Left renal cortex interstitium (tissue), 4 donors: ENCODE data around the gene EFCAB9. TPM values are rescaled to one million over a fixed set of nuclear protein-coding genes. Genes with fewer than 3 reads are reported as not detected.

ENCODE experiments used
- DNase-seq, 4 donors: peaks; one replicate each; pipeline ENCODE4 v3.0.0-alpha.2; 2013; ENCODE audit warnings: low read depth in 4 of 4, low spot score in 2 of 4, missing footprints in 1 of 4
- polyA plus RNA-seq, 4 donors: library from polyadenylated mRNA; unstranded; fragments of 120-200 nt; gene quantifications; one replicate each; pipeline ENCODE4 v1.2.1, GENCODE V29; 2013; ENCODE audit not compliant: insufficient read length in 4 of 4

The EFCAB9 gene
- polyA plus RNA-seq, 4 donors: not detected

DNA sequence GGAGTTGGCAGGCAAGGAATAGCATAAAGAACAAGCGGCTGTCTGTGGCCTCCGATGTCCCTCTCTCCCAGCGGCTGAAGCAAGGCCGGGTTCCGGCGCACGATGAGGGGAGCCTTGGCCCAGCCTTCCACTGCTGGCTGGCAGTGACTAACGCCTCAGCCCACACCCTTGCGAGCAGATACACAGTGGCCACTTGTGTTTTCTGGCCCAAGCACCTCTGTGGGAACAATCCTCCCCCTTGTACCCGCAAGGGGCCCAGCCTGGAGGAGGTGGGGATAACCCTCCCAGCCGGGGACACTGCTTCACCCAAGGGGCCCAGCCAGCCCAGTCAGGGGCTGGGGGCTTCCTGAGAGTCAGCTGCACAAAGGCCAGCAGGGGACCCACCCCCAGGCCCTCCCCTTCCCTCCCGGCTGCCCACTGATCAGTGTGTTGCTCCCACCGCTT lies 29.2 kb upstream of the EFCAB9 start:
- DNase-seq: no peak

DNA sequence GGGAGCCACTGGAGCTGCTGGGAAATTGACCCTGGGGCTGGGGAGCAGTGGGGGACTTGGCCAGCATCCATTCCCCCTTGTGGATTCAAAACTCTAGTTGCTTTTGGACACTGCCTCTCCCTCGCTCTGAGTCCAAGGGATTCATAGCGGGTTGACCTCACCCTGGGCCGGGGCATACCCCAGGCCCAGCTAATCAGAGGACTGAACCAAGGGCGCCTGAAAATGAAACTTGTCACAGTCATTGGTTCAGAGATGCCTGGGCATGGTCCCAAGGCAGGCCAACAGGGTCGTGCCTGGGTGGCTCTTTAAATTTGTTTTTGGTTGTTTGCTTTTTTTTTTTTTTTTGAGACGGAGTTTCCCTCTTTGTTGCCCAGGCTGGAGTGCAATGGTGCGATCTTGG lies 28.5 kb upstream of the EFCAB9 start:
- no peak for DNase-seq

DNA sequence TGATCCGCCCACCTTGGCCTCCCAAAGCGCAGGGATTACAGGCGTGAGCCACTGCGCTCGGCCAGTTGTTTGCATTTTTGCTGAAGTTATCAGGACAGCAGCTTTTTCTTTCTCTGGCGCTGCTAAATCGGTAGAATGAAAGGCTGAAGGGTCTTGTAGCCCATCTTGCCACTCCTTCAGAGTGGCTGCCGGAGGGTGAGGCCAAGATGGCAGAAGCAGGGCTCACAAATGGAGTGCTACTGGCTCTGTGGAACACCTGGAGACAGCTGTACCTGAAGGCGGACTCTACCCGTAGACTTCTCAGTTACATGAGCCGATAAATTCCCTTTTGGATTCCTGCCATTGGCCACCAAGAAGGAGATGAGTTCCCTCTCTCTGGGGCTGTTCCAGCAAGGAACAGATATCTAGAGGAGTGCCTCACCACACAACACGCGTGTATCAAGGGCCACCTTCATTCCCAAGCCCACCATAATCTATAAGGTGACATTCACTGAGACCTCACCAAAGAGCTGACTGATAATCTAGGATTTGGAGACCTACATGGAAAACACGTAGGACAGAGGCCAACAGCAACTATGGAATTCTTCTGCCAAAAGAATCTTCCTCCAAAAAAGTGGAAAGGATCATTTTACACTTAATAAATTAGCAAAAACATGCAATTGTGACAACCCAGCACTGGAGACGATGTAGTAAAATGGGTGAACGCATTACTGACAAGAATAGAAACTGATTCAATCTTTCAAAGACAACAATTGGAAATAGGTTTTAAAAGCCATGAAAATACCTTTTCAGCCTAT lies 27.7 kb upstream of the EFCAB9 start:
- DNase-seq: no peak

DNA sequence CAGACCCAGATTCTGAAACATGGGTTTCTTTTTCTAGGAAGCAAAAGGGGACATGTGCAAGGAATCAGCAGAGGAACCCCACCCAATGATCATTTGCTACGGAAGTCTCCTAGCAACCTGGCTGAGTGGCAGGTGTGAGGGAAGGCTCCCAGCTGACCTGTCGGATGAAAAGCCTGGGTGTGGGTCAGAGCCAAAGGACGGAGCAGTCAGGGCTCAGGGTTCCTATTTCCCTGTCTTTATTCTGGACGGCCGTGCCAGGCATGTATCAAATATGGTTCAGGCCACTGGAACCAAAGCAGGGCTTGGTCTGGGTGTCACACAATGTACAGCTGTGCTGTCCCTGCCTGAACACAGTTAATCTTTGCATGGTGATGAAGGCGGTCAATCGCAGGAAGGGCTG lies 26.1 kb upstream of the EFCAB9 start:
- no peak for DNase-seq

DNA sequence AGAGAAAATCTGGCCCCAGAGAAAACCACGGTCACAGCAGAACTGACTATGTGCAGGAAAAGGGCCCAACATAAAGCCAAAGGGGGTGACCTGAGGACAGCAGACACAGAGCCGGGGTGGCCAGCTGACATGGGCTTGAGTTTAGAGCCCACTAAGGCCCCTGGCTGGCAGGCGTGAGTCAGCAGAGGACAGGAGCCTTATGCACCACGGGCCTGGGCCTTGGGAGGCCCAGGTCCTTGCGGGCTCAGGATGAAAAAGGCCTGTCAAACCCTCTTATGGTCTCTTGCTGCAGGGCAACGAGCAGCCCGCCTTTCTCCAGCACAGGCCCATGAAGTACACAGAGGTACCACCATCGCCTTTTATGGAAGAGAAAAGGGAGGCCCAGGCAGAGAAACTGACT lies 25.7 kb upstream of the EFCAB9 start:
- DNase-seq: no peak

DNA sequence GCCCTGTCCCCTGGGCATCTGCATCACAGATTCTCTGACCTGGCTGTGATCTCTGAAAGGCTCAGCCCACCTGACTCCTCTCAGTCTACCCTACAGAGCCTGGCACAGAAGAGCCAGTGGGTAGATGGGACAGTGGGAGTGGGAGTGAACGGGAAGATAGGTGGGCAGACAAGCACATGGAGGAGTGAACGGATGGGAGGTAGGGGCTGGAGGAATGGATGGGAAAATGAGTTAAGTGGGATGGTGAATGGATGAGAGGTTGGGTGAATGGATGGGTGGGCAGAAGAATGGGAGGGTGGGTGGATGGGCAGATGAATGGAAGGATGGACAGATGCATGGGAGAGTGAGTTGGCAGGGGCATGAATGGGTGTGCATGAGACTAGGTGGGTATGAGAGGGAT lies 24.8 kb upstream of the EFCAB9 start:
- DNase-seq: no peak

DNA sequence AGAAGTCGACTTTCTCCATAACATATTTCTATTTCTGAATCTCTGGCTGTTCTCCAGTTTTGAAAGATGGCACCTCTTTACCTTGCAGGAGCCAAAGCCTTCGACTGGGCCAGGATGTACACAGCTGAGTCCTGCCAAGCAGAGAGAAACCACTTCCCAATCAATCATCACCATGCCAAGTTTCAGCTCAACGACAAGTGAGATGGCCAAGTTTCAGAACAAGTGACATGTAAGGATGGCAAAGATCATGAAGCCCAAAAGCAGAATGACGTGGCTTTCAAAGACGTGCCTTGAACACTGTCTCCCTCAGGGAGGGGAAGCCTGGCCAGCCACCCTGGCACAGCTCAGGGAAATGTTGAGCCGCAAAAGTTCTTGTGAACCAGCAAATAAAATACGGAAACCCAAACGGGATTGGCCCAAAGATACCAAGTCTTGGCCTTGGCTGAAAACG lies 23.7 kb upstream of the EFCAB9 start:
- DNase-seq: no peak

DNA sequence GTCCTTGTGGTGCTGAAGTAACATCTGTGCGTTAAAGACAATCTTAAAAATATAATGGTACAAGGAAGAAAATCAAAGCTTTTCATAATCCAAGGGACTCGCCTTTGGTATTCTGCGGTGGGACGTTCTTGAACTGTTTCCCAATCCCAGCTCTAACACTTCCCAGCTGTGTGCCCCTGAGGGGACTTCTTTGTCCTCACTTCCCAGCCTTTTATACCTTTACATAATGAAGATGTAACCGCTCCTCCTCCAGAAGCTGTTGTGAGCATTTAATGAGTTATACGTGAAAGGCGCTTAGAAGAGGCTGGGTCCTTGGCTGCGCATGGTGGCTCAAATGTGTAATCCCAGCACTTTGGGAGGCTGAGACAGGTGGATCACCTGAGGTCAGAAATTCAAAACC lies 22.9 kb upstream of the EFCAB9 start:
- DNase-seq: no peak

DNA sequence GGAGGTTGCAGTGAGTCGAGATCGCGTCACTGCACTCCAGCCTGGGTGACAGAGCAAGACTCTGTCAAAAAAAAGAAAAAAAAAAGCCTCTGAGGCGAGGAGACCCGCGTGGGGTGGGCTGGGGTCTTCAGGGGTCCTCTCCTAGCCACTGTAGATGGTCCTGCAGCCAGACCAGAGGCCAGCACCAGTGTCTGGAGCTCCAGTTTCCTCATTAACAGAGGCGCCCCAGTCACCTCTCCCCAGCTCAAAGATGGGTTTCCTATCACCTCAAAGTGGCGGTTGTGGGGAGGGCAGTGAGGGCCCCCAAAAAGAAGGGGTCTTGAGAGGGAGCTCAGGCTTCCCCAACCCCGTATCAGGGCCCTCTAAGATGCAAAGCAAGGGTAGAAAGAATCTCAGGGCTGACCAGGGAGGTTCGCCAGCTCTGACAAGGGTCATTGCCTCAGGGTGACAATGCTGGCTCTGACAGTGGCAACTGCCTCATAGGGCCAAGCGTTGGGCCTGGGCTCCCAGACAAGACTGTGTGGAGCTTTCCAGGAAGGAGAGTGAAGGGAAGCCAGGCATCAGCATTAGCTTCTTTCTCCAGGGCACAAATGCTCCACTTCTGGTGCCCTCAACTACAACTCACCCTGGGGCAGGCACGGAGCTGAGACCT lies 20.9 kb upstream of the EFCAB9 start:
- DNase-seq: no peak

DNA sequence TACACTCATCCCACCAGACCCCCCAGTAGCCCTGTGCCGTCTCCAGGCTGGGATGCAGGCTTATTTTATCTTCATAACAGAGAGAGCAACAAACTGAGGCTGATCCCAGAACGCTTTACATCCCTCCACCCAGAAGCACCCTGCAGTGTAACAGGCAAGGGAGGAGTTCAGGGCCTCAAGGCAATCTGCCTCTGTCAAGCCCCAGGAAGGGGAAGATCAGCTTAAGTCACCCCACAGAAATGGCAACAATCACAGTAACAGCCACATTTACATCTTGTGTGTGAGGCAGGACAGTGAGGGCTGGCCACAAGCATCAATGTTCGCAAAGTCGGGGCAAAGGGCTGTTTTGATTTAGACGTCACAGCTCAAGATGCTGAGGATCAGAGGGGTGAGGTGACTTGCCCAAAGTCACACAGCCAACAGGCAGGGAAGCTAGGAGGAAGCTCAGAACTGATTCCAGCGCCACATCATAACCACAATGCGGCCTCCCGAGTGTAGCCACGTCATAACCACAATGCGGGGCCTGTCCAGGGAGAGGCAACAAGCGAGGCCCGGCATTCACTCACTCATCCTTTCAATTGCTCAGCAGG lies 20.3 kb upstream of the EFCAB9 start:
- DNase-seq: no peak

DNA sequence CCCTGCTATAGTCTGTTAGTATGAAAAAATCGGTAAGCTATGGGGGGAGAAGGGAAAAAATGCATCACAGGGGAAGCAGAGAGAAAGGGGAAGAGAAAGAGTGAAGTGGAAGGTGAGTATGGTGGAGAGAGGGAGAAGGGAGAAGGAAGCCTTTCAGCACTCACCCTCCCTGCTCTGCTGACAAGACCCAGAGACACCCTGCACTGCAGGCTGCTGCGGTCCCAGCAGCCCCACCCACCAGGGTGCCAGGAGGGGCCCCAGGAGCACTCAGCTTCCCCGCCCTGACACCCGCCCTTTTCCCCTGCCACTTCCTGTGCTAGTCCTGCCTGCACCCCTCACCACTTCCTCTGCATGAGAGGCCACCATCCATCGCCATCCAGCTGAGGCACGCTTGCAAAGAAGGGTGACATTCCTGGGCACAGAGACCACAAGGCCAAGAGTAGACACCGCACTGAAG lies 18.7 kb upstream of the EFCAB9 start:
- DNase-seq: no peak

DNA sequence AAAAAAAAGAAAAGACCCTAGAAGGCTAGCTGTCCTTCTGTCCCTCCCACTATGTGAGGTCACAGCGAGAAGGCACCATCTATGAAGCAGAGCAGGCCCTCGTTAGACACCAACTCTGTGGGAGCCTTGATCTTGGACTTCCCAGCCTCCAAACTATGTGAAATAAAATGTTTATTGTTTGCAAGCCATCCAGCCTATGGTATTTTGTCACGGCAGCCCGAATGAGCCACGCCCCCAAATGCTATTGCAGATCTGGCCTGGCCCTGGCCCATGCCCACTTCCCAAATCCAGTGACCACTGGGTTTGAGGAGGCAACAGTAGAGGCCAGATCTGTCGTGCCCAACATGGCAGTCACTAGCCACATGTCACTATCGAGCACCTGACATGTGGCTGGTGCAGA lies 16.8 kb upstream of the EFCAB9 start:
- DNase-seq: no peak

DNA sequence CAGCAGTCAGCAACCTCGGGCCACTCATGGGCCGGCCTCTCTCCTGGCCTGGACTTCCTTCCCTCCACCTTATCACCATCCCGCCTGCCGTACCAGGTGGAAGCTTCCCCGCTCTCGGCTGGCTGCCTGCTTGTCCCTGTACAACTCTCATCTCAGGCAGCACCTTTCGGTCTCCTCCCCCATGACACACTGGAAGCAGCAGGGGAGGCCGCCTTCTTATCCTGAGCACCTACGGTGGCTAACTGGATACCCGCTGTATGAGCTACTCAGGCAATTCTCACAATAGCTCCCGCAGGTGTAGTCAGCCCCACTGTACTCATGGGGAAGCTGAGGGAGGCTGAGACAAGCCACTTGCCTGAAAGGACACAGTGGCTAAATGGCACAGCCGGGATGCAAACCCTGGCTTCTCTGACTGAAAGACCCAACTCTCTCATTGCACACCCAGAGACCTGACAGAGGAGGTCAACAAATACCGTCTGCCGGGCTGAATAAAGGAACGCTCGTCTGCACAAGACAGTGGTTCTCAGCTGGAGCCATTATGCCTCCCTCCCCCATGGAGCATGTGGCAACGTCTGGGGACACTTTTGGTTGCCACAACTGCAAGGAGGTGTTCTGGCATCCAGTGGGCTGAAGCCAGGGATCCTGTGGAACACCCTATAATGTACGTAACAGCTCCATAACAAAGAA lies 15.5 kb upstream of the EFCAB9 start:
- DNase-seq: no peak

DNA sequence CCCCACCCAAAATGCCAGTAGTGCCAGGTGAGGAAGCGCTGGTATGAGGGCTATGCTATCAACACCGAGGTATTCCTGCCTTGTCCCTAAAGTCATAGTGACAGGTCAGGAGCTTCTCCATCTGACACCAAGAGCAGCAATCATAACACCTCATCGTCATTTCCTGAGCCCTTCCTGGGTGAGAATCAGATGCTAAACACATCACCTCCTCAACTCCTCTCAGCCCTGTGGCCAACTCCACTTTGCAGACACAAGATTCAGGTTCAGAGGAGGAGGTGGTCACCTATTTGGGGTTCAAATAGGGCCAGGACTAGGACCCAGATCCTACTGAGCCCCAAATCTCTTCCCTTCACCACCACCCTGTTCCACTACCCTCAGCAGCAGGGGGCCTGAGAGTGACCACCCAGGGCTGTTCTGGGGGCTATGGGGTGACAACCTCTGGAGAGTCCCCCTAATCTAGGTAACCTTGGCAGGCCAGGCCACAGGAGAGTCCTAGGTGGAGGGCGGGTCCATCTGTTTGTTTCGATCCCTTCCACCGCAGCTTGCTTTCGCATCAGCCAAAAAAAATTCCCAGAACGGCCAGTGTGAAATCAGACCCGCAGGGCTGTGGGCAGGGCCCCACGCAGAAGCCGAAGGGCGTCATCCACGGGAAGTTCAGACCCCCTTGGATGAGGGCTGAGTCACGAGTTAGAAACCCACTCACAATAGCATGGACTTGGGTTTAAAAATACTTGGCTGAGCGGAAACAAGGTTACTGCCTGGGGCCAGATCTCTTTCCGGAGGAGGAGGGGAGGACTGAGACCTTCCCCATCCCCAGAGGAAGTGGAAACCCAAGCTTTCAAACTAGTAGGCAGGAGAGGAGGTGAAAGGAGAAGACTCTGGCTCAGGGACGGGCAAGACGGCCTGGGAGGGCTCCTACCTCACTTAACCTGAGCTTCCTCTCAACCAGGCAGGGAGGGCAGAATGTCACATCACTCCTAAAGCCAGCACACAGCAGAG lies 14.7 kb upstream of the EFCAB9 start:
- DNase-seq: no peak

DNA sequence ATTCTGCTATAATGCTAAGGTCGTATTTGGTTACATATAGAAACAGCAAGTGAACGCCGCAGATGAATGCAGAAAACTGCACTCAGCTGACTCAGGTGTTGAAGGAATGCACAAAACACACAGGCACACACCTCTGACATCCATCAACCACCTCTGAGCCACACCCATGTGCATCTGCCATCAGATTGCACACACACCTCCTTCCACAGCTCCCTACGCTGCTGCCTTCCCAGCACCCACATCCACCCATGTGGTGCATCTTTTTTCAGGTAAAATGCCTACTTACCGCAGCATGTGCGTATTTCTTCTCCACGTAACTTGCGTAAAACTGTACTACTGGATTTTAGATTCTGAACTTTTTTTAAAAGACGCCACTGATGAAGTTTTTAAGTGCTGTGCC lies 13.0 kb upstream of the EFCAB9 start:
- DNase-seq: no peak

DNA sequence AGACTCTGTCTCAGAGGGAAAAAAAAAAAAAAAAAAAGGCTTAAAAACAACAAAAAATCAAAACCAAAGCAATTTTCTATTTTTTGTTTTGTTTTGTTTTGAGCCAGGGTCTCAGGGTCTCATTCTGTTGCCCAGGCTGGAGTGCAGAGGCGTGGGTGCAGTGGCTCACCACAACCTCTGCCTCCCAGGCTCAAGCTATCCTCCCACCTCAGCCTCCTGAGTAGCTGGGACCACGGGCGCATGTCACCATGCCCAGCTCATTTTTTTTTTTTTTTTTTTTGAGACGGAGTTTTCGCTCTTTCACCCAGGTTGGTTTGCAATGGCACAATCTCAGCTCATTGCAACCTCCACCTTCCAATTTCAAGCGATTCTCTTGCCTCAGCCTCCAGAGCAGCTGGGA lies 11.7 kb upstream of the EFCAB9 start:
- DNase-seq: no peak

DNA sequence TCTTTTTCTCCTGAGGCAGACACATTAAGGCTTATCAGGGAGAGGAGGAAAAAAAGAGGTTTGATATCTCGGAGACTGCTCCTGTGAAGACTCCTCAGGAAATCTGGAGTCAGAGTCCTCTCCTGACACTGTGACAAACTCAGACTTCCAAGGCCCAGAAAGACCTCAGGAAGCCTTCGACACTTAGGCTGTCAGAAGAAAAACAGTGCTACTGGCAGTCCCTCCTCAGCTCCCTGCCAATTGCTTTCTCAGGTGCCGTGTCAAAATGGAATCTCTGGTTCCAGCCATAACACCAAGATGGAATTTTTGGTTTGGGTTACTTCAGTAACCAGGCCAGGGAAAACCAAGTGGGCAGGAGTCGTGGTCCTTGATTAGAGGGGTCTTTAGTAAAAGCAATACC lies 10.1 kb upstream of the EFCAB9 start:
- no peak for DNase-seq

DNA sequence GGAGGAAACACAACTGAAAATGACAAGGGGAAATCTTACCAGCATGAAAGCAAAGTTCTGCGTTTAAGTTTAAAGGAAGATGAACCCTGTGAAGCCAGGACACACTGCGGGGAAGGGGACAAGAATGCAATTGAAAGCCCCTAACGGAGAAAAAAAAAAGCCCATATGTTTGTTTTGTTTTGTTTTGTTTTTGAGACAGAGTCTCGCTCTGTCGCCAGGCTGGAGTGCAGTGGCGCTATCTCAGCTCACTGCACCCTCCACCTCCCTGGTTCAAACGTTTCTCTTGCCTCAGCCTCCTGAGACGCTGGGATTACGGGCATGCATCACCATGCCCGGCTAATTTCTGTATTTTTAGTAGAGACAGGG lies 8.9 kb upstream of the EFCAB9 start:
- DNase-seq: no peak

DNA sequence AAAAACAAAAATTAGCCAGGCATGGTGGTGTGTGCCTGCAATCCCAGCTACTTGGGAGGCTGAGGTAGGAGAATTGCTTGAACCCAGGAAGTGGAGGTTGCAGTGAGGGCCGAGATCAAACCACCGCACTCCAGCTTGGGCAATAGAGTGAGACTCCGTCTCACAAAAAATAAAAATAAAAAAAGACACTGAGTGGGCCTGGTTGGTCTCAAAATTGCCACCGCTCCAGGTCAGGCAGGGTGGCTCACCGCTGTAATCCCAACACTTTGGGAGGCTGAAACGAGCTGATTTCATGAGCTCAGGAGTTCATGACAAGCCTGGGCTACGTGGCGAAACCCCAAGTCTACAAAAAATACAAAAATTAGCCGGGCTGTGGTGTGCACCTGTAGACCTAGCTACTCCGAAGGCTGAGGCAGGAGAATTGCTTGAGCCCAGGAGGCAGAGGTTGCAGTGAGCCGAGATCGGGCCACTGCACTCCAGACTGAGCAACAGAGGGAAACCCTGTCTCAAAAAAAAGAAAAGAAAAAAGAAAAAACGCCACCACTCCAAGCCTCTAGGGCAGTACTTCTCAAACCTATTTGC lies 7.8 kb upstream of the EFCAB9 start:
- DNase-seq: no peak
